Measurements from ENCODE around the gene ALX1. TPM values are rescaled to one million over a fixed set of nuclear protein-coding genes. Genes with fewer than 3 reads are reported as not detected.
A peak's percentile ranks its signal among the peaks of the same experiment; 100 is the strongest.

Gene ALX1
- total RNA-seq, 1 donor = 1.3 TPM

DNA sequence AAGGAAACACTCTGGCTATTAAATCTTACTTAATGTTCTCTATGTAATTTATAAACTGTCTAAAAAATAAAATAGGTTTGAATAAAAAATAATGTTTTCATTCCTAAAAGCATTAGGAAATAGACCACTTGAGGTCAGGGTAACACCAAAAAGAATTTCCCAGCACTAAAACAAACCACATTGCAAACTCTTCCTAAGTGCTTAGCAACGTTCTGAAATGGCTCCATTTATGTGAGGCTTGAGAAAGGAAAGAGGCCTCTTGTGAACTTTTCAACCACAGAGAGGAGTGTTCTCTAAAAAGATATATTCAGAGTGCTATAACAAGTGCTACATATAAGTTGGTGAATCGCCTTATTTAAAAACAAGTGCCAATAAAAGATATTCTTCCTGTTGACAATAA lies 42.7 kb downstream of the ALX1 start:
- TF ChIP-seq, protein P1, sequence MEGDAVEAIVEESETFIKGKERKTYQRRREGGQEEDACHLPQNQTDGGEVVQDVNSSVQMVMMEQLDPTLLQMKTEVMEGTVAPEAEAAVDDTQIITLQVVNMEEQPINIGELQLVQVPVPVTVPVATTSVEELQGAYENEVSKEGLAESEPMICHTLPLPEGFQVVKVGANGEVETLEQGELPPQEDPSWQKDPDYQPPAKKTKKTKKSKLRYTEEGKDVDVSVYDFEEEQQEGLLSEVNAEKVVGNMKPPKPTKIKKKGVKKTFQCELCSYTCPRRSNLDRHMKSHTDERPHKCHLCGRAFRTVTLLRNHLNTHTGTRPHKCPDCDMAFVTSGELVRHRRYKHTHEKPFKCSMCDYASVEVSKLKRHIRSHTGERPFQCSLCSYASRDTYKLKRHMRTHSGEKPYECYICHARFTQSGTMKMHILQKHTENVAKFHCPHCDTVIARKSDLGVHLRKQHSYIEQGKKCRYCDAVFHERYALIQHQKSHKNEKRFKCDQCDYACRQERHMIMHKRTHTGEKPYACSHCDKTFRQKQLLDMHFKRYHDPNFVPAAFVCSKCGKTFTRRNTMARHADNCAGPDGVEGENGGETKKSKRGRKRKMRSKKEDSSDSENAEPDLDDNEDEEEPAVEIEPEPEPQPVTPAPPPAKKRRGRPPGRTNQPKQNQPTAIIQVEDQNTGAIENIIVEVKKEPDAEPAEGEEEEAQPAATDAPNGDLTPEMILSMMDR (IDR thresholded peaks at IDR 0.05; ENCODE audit: insufficient read depth, low read depth, low read length) = no peak
- H3K4me3 ChIP-seq (ENCODE audit: low read depth, low read length) = no peak overlapping the region
- DNase-seq (ENCODE audit: low read depth) = peak; percentile 41

DNA sequence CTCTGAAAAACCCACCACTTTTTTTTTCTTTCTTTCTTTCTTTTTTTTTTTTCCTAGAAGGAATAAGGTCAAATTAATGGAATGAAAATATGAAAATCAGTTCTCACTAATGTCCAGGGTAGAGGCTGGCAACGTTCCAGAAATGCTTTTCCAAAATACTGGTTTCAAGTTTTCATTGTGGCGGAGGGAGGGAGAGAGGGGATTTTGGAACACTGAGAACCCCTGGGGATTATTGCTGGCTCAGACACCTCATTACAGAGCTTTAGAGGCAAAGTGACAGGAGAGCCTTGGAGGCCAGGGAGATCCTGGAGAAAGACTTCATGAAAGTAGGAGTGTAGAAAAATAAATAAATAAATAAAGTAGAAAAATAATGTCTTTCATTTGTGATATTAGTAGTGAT lies 45.4 kb downstream of the ALX1 start:
- H3K4me3 ChIP-seq (ENCODE audit: low read depth, low read length) = no peak overlapping the region
- TF ChIP-seq, protein P1 (IDR thresholded peaks at IDR 0.05; ENCODE audit: insufficient read depth, low read depth, low read length) = no peak

DNA sequence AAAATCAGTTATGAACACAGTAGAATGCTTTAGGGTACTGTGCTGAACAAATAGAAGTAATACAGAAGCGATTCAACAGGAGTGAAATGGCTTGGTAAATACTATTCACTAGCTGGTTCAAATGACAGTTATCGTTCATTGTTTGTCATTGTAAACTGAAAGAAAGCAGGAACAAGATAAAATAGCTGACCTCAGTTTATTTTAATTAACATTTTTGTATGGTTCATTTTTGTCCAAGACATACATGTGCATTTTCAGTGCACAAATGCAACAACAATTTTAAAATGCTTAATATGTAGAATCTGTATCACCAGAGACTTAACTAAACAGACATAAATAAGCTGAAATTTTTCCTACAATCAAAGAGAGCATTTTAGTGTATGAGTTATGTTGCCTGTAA lies 49.9 kb downstream of the ALX1 start:
- TF ChIP-seq, protein P1 (IDR thresholded peaks at IDR 0.05; ENCODE audit: insufficient read depth, low read depth, low read length) = no peak
- no peak for DNase-seq (ENCODE audit: low read depth)
- no peak overlapping the region for H3K4me3 ChIP-seq (ENCODE audit: low read depth, low read length)

More for the DNA sequence above, 45.4 kb downstream of the ALX1 start:
- DNase-seq (ENCODE audit: low read depth) = no peak

DNA sequence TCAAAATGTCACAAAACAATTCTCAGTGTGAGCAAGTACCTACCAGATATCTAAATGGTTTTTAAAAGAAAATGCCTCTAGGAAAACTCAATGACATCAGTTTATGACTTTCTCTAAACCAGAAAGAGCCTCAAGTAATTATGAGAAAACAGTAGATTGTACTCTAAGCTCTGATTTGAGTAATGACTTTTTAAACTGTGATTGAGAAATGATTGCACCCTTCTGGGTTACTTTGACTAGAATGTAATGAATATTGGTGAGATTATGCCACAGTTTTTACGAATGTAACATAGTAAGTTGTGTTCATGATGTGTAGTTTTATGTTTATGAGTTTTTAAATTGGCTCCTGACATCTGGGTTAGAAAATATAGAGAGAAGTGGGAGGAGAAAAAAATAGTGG lies 68.8 kb downstream of the ALX1 start:
- DNase-seq (ENCODE audit: low read depth) = no peak
- TF ChIP-seq, protein P1 (IDR thresholded peaks at IDR 0.05; ENCODE audit: insufficient read depth, low read depth, low read length) = no peak

DNA sequence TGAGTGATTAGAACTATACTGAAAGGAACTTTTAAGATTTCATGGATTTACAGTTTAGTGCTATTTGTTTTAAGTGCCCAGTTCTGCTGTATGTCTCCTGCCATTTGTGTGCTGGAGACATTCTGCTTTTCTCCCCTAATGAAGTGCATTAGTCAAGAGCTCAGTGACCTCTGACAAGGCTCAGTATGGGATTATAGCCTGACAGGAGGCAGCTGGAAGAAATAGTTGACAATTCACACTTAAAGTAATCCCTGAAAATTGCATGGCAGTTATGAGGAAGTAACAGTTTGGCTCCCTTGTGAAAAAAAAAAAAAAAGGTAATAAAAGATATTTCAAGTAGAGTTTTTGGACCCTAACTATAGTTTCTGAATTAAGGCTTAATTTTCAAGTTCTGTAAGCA lies 70.3 kb downstream of the ALX1 start:
- TF ChIP-seq, protein P1 (IDR thresholded peaks at IDR 0.05; ENCODE audit: insufficient read depth, low read depth, low read length) = no peak
- H3K4me3 ChIP-seq (ENCODE audit: low read depth, low read length) = no peak overlapping the region
- DNase-seq (ENCODE audit: low read depth) = no peak

More for the DNA sequence above, 68.8 kb downstream of the ALX1 start:
- H3K4me3 ChIP-seq (ENCODE audit: low read depth, low read length) = no peak overlapping the region

Other genes starting within 250 kb of the ALX1 start
- gene TSPAN19, start 243.9 kb upstream of the ALX1 start, total RNA-seq = not detected in 2 replicates
- under 0.01 TPM in 2 replicates for gene LRRIQ1, start 243.9 kb upstream of the ALX1 start, total RNA-seq

All from fibroblast of villous mesenchyme (primary cell).